Endometrium (tissue), 2 donors: ENCODE results near the gene CRB1.

Experiments
- FAIRE-seq: peaks from 2 replicates; lab custom pipeline; 2012; peaks lifted over from hg19 to GRCh38; lab: Jason Lieb, UNC
- donor health status: control.
- donor health status: control.

Gene CRB1

GRCh38 chr1:197268012-197268411, at the start of gene CRB1:
CRB1 (plus strand) TSS chr1:197268252; CDS start chr1:197268413, 161 bp downstream.
- FAIRE-seq, result no peak

DNA sequence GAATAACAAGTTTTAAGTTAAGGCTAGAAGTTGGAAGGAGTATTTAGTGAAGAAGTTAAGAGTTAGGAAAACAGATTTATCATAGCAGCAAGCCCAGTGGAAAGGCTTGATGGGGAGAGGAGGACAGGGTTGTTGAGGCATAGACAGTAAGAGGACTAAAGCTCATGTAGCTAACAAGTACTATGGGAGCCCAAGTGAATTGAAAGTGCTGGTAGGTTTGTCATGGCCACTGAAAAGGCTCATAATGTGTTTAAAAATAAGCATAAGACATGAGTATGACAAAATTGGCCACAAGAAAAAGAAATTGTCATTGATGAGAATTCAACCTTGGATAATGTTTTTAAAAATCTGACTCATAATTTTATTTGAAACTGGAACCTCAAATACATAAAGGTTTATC, 49.2 kb upstream of the CRB1 start:
- FAIRE-seq, result no peak

DNA sequence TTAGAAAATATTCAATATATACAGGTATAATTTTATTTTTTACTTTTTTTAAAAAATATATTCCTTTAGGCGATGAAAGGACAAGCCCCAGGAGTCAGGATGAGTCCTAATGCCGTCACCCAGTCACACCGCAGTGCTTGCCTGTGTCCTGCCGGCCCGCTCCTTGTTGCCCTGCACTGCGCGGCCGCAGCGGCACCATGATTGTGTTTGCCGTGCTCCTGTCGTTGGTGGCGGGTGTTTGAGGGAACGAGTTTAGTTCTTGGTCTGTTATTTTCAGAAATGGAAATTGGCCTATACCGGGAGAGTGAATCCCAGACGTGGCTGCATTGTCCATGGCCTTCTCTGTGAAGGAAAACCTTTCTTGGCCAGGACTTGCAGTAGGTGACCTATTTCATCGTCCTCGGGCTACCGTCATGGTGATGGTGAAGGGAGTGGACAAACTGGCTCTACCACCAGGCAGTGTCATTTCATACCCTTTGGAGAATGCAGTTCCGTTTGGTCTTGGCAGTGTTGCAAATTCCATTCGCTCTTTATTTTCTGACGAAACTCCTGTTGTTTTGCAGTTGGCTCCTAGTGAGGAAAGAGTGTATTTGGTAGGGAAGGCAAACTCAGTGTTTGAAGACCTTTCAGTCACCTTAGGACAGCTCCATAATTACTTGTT, 45.9 kb upstream of the CRB1 start:
- no peak for FAIRE-seq

GRCh38 chr1:197222780-197223179, 45.3 kb upstream of the CRB1 start:
- no peak for FAIRE-seq

DNA sequence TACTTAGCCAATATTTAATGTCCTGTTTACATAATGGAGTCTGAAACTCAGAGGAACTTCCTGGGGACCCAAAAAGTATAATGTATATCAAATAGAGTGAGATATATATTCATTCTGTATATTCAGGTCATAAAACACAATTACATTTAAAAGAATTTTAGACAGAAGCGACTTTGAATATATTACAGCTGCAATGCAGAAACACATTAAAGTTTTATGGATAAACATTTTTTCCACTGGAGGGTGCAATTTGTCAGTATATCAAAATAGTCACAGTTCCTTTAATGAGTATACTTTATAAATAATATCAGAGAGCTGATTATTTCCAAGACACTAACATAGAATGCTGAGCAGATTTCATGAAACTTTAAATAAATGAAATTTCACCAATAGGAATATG, 43.9 kb upstream of the CRB1 start:
- peak; percentile 48 for FAIRE-seq

- FAIRE-seq, result no peak
Measured at GRCh38 chr1:197225611-197226010, 42.4 kb upstream of the CRB1 start.

GRCh38 chr1:197234581-197234980, 33.5 kb upstream of the CRB1 start:
- FAIRE-seq, result no peak

GRCh38 chr1:197235355-197235754, 32.7 kb upstream of the CRB1 start:
- no peak for FAIRE-seq

GRCh38 chr1:197247465-197247864, 20.6 kb upstream of the CRB1 start:
- FAIRE-seq, result no peak

DNA sequence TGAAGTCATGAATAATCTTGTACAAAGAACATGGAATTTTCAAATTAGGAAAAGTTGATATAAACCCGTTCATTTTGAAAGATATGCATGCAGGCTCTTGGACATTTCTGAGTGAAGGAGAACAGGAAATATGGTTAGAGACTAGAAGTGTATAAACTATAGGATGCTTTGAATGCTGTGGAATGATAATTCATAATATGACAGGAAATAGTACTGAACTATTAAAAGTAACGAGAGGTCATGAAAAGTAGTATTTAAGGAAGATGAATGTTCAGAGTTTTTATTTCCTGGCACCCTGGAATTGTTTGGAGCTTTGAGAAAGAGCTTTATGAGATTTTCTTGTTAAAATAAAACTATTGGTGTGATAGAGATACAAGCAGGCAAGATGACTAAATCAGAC, 18.7 kb upstream of the CRB1 start:
- no peak for FAIRE-seq

DNA sequence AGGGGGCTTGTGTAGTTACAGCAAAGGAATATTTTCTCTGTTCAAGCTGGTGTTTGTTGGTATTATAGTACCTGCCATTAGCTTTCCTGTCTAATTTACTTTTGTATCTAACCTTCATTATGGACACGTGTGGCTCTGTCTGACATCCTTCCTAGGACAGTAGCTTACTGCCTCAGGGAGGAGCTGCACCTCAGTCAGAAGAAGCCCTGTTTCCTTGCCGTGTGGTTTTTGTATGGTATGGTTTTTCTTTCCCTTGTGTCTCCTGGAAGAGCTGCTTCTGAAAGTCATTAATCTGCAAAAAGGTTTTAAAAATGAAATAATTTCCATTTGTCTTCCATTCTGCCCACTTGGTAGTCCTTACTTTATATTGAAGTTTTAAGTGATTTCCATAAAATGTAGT, 17.4 kb upstream of the CRB1 start:
- FAIRE-seq, result no peak

DNA sequence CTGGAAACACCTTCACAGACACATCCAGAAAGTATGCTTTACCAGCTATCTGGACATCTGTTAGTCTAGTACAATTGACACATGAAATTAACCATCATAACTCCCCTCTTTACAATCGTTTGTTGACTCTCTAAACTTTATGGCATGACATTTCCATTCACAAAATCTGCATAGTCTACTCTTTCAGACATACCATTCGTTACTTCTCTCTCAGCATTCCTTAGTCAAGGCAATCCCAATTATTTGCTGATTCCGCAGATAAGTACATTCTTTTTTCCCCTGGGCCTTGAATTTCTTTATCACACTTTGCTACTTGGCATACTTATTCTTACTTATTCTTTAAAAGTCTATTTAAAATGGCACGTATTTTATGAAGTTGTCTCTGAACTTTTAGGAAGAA, 15.1 kb upstream of the CRB1 start:
- FAIRE-seq, result no peak

DNA sequence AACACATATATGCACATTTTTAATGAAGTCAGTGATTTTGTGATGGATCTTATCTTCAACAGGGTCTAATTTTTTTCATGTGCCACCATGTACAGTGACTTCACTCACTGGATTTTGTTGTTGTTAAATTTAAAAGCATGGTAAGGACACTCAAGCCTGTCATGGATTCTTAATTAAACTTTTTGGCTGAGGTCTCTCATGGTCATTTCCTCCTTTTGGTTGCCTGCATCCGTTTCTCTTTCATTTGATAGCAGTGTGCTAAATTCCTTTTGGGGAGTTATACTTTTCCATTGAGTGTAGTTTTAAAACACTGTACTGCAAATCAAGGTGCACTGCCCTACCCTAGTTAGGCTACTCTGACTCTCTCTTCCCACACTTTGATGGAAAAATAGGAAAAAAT, 13.2 kb upstream of the CRB1 start:
- FAIRE-seq, result no peak

DNA sequence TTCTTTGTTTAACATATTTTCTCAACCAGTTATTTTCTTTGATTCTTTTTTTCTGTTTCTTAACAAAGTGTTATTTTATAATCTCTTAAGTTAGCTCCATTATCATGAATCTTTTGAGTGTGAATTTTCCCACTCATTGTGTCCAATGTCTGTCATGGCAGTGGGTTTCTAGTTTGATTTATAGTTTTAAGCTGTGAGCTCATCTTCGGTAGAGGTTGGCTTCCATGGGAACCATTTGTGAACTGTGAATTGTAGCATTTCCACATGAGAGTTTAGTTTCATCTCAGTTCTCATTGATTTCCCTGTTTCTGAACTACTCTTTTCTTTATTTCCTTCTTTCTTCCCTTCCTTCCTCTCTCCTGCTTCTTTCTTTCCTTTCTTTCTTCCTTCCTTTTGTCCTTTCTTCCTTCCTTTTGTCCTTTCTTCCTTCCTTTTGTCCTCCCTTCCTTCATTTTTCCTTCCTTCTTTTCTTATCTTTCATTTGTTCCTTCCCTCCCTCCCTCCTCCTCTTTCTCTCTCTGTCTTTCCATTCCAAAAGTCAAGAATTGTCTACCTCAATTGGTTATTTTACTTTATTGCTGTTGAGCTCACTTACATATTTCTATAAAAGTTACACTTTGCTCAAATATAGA, 3.0 kb upstream of the CRB1 start:
- FAIRE-seq, result no peak

DNA sequence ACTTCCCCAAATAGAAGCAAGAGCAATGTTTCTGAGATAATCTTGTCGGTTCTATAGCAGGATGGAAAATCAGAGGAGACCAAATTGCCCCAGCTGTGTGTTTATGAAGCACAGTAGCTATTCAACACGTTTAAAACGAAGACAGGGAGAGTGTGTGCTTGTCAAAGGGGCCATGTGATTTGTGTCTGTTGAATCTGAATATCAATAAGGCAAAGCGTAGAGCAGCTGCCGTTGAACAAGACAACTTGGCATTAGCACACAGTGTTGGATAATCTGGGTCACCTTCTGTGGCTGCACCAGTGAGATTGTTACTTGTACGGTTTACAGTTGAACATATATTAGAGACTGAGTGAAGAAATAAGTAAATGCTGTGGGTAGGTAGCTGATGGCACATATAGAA, 1.0 kb downstream of the CRB1 start:
- FAIRE-seq, result no peak

- FAIRE-seq, result no peak
Measured at GRCh38 chr1:197272791-197273190, 4.7 kb downstream of the CRB1 start.

GRCh38 chr1:197277166-197277565, 9.1 kb downstream of the CRB1 start:
- FAIRE-seq, result no peak

DNA sequence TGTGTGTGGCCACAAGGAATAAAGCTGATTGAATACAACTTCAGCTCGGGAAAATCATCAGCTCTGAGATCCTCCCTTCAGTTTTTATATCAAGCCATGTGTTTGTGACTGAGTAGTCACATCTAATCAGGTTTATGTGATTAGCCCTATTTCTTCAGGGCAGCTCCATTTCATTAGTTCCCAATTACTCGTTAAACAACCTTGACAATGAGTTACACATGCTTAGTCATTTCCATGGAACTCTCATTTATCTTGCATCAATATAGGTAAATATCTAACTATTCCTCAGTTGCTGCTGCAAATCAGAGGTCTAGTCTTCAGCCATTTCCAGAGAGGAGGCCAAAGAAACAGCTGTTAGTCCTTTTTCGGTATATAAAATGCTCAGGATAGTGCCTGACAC, 16.3 kb downstream of the CRB1 start:
- FAIRE-seq, result no peak

DNA sequence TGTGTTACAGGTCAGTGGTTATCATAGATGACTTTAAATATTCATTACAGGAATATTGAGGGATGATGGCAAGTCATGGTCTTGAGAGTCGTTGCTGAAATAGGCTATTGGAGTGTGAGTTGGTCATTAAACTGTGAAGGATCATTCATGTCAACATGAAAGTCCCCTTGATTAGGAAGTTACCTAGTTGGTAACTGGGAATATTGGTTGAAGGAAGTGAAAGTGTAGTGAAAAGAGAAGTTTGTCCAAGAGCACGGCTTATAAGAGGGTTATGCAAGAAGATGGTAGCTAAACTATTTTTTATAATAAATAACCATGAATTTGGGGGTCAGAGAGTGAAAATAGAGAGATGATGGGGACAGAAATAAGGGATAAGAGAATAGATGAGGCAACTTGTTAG, 16.9 kb downstream of the CRB1 start:
- FAIRE-seq, result no peak

GRCh38 chr1:197285526-197286205, 17.6 kb downstream of the CRB1 start:
- no peak for FAIRE-seq

DNA sequence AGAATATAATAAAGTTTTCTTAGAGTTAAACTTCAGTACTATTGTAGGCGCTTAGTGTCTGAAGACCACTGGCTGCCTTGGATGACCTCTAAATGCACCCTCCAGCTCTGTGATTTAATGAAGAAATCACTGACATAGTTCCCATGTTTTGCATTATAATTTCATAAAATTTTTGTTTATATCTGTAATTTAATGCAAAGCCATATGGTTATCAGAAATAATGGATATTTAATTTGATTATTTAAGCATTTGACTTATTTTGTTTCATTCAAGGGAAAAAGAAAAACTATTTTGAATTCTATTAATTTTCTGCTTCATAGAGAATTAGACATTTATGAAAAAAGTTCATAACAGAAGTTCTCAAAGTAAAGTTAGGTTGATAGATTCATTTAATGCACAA, 18.6 kb downstream of the CRB1 start:
- FAIRE-seq, result no peak

DNA sequence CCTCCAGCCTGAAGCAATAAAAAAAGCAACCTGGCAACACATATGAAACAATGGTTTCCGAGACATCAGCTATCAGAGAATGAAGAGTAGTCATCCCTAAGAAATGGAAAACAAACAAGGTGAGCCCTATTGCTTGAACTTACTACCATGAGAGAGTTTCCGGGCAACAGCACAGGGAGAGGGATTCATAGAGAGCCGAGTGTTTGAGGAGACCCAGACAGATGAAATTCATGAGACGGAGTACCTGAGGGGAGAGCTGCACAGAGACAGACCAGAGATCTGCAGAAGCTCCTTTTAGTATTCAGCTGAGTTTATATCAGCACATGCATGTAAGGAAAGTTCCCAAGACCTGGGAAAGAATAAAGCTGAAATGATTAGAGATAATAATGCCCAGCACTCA, 19.8 kb downstream of the CRB1 start:
- no peak for FAIRE-seq

GRCh38 chr1:197302775-197303174, 34.7 kb downstream of the CRB1 start:
- FAIRE-seq, result no peak

DNA sequence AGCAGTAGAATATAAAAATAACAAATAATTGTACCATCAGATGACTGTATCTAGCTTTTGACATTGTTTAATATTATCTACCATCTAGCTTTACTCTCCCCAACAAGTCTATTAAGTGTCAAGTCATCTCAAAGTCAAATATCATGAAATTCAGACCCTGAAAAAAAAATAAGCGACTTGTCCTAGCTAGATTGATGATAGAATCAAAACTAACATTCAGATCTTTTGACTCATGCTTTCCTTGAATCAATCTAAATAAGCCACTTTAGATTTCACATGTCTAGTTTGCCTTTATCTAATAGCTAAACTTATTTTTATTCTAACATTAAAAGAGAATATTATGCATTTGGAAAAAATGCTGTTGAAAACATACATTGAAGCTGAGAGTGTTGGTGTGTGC, 35.4 kb downstream of the CRB1 start:
- no peak for FAIRE-seq
